Measurements from ENCODE around the gene MEIS3.
"Not testable (repeated sequence)": the region's sequence is repeated elsewhere in the genome, so short reads cannot be mapped to it uniquely, and the experiment has no call there.

- not testable (repeated sequence) for TF ChIP-seq EP300, CTCF (IDR thresholded peaks at IDR 0.05)
These were observed 34.8 kb downstream of the MEIS3 start for GRCh38 chr19:47384533-47384932.

Data from ovary (tissue), 3 donors.